HG03575 (cell line): ENCODE data around the gene DISC1.
"Not testable (repeated sequence)": the region's sequence is repeated elsewhere in the genome, so short reads cannot be mapped to it uniquely, and the experiment has no call there.

Experiments
- ATAC-seq: cut with Tn5 transposase; IDR thresholded peaks from one replicate; pipeline ENCODE4 v1.9.1; 2021; ENCODE audit not compliant: unreplicated experiment, insufficient number of reproducible peaks, low FRiP score; ENCODE audit errors: extremely low read depth

Gene DISC1

DNA sequence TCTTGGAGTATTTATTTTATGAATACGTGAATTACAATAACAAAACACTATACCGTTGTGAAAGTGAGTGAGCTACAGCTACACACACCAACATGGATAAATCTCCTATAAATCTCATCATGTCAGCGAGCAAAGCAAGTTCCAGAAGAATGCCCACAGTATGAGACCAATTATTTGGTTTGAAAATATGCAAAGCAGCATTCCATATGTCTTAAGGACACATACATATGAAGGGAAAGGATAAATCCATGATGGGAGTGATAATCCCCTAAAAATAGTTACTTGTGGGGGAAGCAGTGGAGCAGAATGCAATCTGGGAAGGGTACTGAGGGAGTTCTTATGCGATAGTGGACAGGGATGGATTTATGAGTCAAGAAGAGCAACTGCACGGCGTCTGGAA is 261.3 kb downstream of the DISC1 start:
- ATAC-seq, result no peak

DNA sequence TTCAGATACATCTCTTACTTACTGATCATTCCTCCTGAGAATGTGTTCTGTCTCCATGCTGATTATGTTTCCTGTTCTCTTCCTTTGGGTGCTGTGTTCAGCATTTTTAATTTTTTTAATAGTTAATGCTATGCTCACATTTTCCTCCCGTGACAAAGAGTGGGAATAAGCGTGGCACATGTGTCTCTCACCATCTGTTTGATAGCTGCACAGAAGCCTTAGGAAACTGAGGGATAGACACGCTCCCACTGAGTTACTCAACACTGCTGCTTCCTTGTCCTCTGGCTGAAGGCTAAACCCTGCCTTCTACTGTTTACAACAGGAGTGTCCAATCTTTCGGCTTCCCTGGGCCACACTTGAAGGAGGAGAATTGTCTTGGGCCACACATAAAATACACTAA is 264.2 kb downstream of the DISC1 start:
- no peak for ATAC-seq

DNA sequence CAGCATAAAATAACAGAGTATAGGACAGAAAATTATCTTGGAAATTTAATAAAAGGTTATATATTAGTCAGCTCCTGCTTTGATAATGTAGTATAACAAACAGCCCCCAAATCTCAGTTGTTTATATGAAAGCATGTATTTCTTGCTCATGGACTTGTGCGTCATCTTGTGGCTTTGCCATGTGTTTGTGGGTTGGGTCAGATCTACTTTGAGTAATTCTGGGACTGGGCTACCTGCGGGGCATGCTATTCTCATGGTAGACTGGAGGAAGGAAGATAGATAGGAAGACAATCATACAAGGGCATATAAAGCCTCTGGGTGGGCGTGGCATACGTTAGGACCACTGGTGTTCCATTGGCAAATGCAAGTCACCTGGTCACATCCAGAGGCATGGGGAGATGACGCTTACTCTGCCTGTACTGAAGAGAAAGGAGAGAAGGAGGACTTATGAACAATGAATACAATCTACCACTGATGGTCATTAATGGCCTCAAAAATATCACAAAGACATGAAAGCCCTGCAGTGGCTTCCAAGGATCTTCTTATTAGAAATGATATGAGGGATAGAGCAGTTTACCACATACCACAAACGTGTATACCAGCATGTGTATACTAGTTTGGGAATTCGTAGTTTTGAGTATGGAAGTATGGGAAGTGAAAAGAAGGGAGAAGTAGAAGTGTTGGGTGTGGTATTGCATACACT is 267.0 kb downstream of the DISC1 start:
- ATAC-seq, result no peak

DNA sequence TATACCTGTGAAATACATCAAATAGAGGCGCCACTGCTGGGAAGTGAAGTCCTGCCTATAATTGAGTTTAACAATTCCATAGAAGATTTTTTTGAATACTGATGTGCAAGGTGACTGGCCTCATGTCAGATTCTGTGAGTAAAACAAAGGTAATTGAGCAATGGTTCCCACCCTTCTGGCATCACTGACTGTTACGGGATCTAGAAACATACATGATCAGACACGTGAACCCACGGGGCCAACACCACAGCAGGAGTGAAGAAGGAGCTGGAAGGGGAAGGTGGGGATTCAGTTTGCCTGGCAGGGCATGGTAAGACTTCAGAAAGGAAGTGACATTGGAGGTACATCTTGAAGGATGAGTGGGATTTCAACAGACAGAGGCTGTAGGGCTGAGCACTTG is 270.2 kb downstream of the DISC1 start:
- ATAC-seq, result no peak

DNA sequence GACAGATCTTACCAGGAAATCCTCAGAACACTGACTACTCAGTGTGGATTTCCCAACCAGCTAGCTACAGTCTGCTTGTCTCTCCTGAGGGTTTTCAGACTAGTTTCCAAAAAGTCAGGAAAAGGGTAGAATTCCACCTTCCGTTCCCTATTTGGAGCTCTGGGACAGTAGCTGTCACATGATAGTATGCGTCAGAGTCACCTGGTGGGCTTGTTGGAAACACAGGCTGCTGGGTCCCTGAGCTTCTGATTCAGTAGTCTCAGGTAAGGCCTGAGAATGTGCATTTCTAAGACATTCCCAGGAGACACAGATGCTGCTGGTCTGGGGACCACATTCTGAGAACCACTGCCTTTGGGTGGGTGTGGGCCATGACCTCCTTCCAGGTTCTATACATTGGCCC is 272.5 kb downstream of the DISC1 start:
- ATAC-seq, result no peak

DNA sequence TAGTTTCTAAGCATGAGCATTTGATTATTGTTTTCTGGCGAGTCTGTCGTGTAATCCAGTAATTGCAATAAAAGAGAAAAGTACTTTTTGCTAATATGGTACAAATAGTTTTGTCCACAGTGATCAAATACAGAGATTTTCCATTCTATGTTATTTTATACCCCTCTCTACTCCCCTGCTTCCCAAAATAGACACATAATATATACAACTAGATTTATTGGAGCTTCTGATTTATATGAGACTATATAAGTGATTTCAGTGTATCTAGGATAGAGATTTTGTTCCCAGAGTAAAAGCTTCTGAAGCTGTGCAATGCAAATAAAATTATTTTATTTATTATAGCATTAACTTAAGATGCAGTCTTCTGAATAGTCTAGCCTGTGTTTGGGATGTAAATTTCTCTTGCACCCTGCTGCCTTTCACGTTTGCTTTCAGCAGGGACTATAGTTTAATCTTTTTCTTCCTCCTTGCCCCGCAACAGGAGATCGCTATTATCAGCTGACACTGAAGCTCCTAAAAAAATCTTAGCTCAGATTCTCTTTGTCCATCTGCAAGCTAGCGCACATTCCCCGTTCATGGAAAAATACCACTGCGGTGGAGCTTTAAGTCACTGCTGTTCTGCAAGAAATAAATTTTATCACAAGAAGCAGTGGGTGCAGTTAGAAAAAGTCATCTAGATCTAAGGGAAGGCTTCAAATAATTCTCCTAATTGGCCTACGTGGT is 273.3 kb downstream of the DISC1 start:
- ATAC-seq, result no peak

DNA sequence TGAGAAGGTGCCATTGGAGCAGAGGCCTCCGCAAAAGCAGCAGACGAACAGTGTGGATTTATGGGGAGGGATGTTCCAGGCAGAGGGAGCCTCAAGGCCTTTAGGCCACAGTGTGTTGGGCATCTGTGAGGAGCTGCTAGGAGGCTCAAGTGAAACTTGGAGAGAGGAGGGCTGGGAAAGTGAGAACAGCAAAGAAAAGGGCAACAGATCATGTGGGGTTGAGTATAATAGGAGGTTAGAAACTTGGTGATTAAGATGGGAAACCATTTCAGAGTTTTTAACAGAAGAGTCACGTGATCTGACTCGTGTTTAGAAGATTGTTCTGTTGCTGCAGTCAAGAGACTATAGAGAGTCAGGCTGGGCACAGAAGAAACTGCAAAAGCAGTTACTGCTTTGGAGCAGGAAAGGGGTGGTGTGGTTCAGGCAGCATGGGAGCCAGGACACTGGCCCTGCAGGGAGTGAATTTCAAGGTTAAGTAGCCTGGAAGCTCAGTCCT is 277.0 kb downstream of the DISC1 start:
- ATAC-seq, result no peak

DNA sequence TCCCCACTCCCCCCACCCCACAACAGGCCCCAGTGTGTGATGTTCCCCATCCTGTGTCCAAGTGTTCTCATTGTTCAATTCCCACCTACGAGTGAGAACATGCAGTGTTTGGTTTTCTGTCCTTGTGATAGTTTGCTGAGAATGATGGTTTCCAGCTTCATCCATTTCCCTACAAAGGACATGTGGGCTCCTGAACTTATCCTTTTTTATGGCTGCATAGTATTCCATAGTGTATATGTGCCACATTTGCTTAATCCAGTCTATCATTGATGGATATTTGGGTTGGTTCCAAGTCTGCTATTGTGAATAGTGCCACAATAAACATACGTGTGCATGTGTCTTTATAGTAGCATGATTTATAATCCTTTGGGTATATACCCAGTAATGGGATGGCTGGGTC is 280.7 kb downstream of the DISC1 start:
- ATAC-seq, result not testable (repeated sequence)

DNA sequence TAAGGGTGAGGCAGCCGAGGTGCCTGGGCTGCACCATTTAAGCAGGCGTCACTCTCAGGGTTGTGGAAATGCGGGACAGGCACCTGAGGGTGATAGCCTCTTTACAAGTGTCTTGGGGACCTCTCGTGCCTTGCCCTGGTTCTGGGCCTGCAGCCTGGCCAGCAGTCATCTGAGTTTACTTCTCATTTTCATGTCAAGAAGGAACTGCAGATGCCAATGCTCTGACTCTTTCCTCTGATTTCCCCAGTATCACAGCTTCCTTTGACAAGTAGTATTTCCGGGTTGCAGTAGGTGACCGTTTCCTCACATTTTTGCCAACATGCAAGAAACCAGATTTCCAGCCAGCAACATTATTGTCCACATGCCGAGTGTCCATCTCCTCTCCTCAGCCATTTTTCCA is 286.9 kb downstream of the DISC1 start:
- ATAC-seq, result no peak

DNA sequence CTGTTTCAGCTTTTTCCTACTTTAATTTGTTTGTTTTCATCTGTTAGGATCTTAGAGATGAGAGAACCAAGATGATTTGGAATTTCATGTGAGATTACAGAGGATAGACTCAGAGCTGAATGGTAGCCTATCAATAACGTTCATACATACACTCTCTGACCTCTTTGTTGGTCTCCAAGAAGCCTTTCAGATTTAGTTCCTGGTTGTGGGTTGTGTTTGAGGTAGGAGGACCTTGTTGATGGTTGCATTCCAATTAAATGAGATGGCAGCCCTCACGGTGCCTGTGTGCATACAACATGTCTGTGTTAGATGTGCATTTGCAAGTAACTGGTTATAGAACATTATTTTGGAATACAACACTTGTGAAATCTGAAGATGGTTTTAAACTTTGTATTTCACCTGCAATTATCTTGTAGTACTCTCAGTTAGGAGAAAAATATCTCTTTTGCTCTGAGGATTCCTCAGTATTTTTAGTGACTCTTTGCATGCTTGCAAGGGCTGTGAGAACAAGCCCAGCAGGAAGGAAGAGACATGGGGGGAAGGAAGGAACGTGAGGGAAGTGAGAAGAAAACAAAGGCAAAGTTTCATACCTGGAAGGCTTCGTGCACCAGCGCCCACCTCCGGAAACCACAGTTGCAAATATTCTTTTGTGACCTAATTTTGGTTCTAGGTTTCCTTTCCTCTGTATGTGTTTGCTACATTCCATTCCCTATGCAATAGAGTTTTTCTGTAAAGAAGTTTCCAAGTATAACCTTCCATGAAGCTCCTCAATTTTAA is 291.8 kb downstream of the DISC1 start:
- no peak for ATAC-seq

DNA sequence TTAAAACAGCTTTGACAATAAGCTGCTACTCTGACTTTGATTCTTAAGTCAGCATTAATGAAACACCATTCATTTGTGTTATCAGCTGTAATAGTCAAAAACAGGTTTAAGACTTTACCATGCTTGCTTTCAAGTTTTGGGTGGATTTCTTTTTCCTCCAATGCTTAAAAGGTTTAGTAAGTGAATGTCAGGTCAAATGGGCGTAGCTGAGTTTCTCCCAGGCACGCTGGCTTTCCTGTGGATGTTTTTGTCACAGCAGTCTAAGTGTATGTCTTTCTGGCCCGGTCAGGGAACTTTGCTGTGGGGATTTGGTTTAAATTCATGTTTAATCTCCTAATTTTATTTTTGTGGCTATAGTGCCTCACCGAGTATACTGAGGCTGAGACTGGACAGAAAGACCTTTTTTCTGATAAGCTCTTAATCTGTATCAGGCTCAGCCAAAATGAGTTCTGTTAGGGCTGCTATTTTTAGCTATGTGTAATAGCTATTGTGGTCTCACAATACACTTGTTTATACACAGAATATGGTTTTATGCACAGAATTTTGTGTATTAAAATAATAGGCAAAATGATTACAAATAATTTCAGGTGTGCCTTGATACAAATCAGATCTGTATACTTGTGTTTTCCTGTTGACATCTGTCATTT is 292.8 kb downstream of the DISC1 start:
- ATAC-seq, result no peak

DNA sequence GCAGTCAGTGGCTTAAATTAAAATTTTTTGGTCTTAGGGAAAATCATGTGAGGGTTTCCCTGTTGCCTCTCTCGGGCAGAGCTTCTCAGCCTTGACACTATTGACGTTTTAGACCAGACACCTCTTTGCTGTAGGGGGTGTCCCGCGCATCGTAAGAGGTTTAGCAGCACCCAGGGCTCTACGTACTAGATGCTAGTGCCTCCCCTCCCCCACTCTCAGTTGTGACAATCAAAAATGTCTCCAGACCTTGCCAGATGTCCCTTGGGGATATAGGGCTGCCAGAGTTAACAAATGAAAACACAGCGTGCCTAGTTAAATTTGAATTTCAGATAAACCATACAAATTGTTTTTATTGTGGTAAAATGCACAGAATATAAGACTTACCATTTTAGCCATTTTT is 293.3 kb downstream of the DISC1 start:
- no peak for ATAC-seq

DNA sequence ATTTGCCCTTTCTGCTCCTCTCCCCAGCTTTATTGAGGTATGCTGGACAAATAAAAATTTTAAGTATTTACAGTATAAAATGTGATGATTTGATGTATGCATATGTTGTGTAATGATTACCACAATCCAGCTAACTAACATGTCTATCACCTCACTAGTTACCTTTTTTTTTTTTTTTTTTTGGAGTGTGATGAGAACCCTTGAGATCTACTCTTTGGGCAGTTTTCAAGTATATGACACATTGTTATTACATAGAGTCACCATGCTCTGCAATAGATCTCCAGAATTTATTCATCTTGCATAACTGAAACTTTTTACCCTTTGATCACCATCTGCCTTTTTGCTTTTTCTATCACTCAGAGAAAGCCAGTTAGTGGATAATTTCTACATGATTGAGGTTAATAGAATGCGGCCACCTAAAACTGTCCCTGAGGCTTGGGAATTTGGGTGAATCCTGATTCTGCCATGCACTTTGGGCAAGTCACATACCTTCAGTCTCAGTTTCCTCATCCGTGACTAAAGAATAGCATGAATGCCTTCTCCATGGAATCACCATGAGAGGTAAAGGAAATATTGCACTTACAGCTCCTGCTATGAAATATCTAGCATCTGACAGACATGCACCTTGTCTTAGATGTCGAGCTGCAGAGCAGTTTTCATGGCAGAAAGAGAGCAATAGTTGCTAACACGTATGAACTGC is 295.2 kb downstream of the DISC1 start:
- no peak for ATAC-seq

DNA sequence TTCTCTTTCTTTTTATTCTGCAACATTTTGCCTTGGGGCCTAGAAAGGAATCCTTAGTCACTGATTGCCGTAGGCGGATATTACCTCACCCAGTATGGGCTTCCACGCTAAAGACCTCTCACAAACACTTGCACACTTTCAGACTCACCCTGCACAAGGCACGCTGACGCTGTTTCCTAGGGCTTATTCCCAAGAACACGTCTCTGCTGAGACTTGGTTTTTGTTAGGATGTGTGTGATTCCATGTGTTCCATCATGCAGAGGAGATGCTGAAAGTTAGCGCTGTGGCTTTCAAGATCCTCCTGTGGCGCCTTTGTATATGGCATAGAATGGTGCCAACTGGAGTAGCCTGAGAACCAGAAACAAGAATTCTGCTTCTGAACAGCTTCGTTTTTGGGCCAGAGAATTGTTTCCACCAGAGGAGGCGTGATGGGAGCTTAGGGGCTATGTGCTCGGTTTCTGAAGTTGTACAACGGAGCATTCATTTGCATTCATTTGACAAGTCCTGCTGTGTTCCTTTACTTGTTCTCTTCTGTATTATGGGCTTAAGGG is 297.0 kb downstream of the DISC1 start:
- ATAC-seq, result no peak

DNA sequence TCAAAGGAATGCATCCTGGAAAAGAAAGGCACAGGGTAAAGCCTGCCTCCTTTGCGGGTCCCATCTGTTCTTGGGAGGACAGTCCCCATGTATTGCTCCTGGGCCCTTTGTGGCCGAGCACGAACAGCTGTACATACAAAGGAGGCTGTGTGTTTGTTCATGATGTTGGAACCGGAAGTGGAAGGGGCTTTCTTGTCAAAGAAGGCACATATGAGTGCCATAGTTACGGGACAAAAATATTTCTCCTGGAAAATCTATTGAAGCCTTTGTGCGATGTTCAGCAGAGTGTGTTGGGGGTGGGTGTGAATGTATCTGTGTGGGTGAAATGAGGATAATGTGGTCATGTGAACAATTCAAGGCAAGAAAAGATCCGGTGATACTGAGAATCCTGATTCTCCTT is 297.6 kb downstream of the DISC1 start:
- ATAC-seq, result no peak

DNA sequence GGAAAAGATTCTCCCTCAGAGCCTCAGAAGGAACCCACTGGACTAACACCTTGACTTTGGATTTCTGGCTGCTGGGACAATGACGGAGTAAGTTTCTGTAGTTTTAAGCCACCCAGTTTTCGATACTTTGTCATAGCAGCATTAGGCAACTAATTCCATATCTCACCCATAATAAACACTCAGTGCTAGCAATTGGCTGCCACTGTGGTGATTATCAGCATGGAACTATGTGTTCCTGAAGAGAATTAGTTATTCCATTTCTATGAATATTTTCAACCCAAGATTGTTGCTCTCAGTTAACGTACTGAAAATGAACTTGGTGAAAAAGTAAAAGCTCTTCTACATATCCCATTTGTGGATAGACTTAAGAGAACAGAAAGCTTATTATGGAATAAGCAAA is 299.3 kb downstream of the DISC1 start:
- ATAC-seq, result no peak

DNA sequence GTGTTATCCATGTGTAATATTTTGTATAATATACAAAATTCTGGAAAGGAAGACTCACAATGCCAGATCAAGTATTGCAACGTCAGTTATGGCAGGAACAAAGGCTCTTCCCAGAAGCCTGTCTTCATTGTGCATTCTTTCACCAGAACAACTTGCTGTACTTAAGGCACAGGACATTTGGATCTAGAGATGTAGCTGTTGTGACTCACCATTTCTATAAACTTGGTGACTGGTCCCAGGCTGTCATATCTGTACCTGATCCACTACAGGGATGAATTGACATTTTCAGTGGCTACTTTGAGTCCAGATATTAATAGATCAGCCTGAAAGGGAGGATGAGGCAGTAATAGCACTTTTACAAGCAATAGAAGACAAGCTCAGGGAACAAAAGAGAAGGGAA is 299.8 kb downstream of the DISC1 start:
- ATAC-seq, result no peak

DNA sequence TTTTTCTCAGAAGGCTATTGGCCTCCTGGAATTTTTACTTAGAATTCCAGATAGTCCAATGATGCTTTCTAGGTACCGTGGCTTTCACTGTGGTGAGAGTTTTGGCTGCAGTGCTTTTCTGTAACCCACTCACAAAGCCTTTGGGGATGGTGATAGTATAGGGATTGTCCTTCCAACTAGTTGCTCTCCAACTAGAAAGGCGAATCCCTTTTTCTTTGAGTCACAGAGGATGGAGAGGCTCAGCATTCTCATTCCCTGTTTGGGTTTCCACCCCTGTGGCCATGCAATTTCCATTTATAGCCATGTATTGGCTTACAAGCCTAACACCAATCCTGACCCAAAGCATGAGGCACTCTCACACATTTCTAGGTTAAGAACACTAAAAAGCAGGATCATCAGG is 300.3 kb downstream of the DISC1 start:
- no peak for ATAC-seq

DNA sequence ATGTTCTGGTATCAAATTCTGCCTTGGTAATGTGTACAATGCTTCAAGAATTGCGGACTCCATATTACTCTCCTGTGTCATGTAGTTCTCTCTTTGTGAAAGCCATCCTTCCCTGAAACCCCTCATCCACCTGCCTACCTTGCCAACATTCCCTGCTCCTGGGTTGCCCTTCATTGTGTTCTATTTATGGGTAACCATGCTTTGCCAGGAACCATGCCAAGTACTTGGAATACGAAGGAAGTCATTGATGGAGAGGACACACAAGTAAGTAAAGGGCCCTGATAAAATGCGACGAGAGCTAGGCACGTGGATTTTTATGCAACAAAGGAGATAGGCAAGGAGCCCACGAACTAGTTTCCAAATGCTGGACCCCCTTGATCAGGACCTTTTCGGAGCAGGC is 300.8 kb downstream of the DISC1 start:
- ATAC-seq, result no peak
